Thyroid gland (tissue), 4 donors: ENCODE measurements around the gene BCL11B. TPM values are rescaled to one million over a fixed set of nuclear protein-coding genes. Genes with fewer than 3 reads are reported as not detected.

Experiments
- DNase-seq, 2 donors: peaks; one replicate each; pipeline ENCODE4 v3.0.0-alpha.2; 2019
- H3K27ac ChIP-seq, 3 donors: fragments of 200-600 bp; sonication (generic); 1 replicate in 2 of 3; 2 replicates in 1 of 3; pipeline ENCODE4 v1.5.1; 2016 to 2019; ENCODE audit warnings: mild to moderate bottlenecking in 1 of 3, moderate library complexity in 1 of 3
- H3K27me3 ChIP-seq: fragments of 200-600 bp; sonication (generic); one replicate; pipeline ENCODE4 v1.5.1; 2019
- H3K36me3 ChIP-seq, 2 donors: fragments of 200-600 bp; sonication (generic); one replicate each; pipeline ENCODE4 v1.5.1; 2016 to 2019
- H3K4me1 ChIP-seq, 2 donors: fragments of 200-600 bp; sonication (generic); one replicate each; pipeline ENCODE4 v1.5.1; 2017 to 2019
- H3K4me3 ChIP-seq, 3 donors: fragments of 200-600 bp; sonication (generic); replicated peaks in 1 of 3; 1 replicate in 2 of 3; 2 replicates in 1 of 3; pipeline ENCODE4 v1.5.1; 2016; ENCODE audit warnings: mild to moderate bottlenecking in 1 of 3
- H3K9me3 ChIP-seq: fragments of 200-600 bp; sonication (generic); one replicate; pipeline ENCODE4 v1.5.1; 2017
- CTCF ChIP-seq, 6 experiments: fragments of 200-600 bp in 3 of 6; fragments of 450-650 bp in 3 of 6; sonication (generic) in 3 of 6; IDR thresholded peaks; one replicate each; pipeline ENCODE4 v1.5.1; 2016 to 2019; ENCODE audit warnings: antibody characterized with exemption in 6 of 6, mild to moderate bottlenecking in 2 of 6, inconsistent platforms in 1 of 6, moderate library complexity in 1 of 6
- POLR2A ChIP-seq, 2 donors: fragments of 450-650 bp; IDR thresholded peaks; one replicate each; pipeline ENCODE4 v1.6.1; 2017; ENCODE audit warnings: antibody characterized with exemption in 2 of 2, mild to moderate bottlenecking in 2 of 2, moderate library complexity in 1 of 2
- WGBS, 2 donors: methylation state at CpG; one replicate each; pipeline ENCODE4 v1.1.5; 2017; 5-methylcytosine and 5-hydroxymethylcytosine counted together
- intact Hi-C: fragments of 100-400 bp; cut with DNase I; formaldehyde crosslinking; loops from one replicate; pipeline ENCODE4 v1.15.1; 2023
- total RNA-seq, 4 donors: library from RNA; depleted of rRNA; stranded (reverse); fragments of >200 nt; gene quantifications; one replicate each; pipeline ENCODE4 v1.2.3, GENCODE V29; 2016

The BCL11B gene
- total RNA-seq, 4 donors from 2014 or later, result 0.81 to 4.3 (median 2.3) TPM

- H3K27me3 ChIP-seq, result no peaks in the 10 kb centered on the region
- no peak for DNase-seq
- no peaks in the 10 kb centered on the region for H3K9me3 ChIP-seq
- intact Hi-C loops, result no loop called here
- no peak overlapping the region for H3K4me3 ChIP-seq
- WGBS, 2 donors, result 90 to 93% methylated on average over 3 of the region's 3 CpGs
- no peak overlapping the region for H3K27ac ChIP-seq
- no peaks in the 10 kb centered on the region for H3K36me3 ChIP-seq
- TF ChIP-seq CTCF (IDR thresholded peaks at IDR 0.05), result no peak
- TF ChIP-seq POLR2A (IDR thresholded peaks at IDR 0.05), result no peak
- peaks cover 7 to 11% of the 10 kb centered on the region in 2 donors for H3K4me1 ChIP-seq
Measured at GRCh38 chr14:99173506-99173905, 98.5 kb downstream of the BCL11B start.

- Histone ChIP-seq H3K4me3 (no peak overlapping the region), H3K9me3 (no peaks in the 10 kb centered on the region), H3K27me3 (no peaks in the 10 kb centered on the region), H3K4me1 (peaks cover 5 to 7% of the 10 kb centered on the region in 2 donors), H3K36me3 (no peaks in the 10 kb centered on the region), H3K27ac (no peak overlapping the region)
- TF ChIP-seq CTCF (IDR thresholded peaks at IDR 0.05) (no peak), POLR2A (IDR thresholded peaks at IDR 0.05) (no peak)
- 86 to 95% methylated on average over 11 of the region's 11 CpGs for WGBS, 2 donors
- DNase-seq, result no peak
- intact Hi-C loops, result no loop called here
Measured at GRCh38 chr14:99173086-99173485, 98.9 kb downstream of the BCL11B start.

GRCh38 chr14:99171396-99171795, 100.6 kb downstream of the BCL11B start:
- H3K9me3 ChIP-seq, result no peaks in the 10 kb centered on the region
- H3K4me3 ChIP-seq, result no peak overlapping the region
- no peaks in the 10 kb centered on the region for H3K4me1 ChIP-seq
- WGBS, 2 donors, result 94 to 96% methylated on average over 3 of the region's 3 CpGs
- intact Hi-C loops, result no loop called here
- no peak overlapping the region for H3K27ac ChIP-seq
- TF ChIP-seq CTCF (IDR thresholded peaks at IDR 0.05), result no peak
- DNase-seq, result no peak
- no peaks in the 10 kb centered on the region for H3K36me3 ChIP-seq
- no peaks in the 10 kb centered on the region for H3K27me3 ChIP-seq

GRCh38 chr14:99169776-99170356, 102.1 kb downstream of the BCL11B start:
- Histone ChIP-seq H3K27ac (no peak overlapping the region), H3K4me3 (no peak overlapping the region), H3K36me3 (no peaks in the 10 kb centered on the region), H3K4me1 (no peaks in the 10 kb centered on the region), H3K9me3 (no peaks in the 10 kb centered on the region), H3K27me3 (no peaks in the 10 kb centered on the region)
- intact Hi-C loops, result no loop called here
- TF ChIP-seq CTCF (IDR thresholded peaks at IDR 0.05) (no peak), POLR2A (IDR thresholded peaks at IDR 0.05) (no peak)
- 85 to 89% methylated on average over 7 of the region's 7 CpGs for WGBS, 2 donors
- no peak for DNase-seq

GRCh38 chr14:99168330-99168729, 103.7 kb downstream of the BCL11B start:
- intact Hi-C loops, result no loop called here
- no peak for TF ChIP-seq POLR2A (IDR thresholded peaks at IDR 0.05)
- TF ChIP-seq CTCF (IDR thresholded peaks at IDR 0.05), result no peak
- Histone ChIP-seq H3K4me3 (no peak overlapping the region), H3K9me3 (no peaks in the 10 kb centered on the region), H3K27ac (no peak overlapping the region), H3K36me3 (no peaks in the 10 kb centered on the region), H3K27me3 (no peaks in the 10 kb centered on the region), H3K4me1 (no peaks in the 10 kb centered on the region)
- no peak for DNase-seq
- WGBS, 2 donors, result 94 to 97% methylated on average over 5 of the region's 5 CpGs
